Measurements from ENCODE around the gene DGKD.

- TF ChIP-seq CTCF (IDR thresholded peaks at IDR 0.05) = no peak
- TF ChIP-seq EZH2 (IDR thresholded peaks at IDR 0.05; ENCODE audit: borderline replicate concordance, insufficient read depth, low read depth, low read length, poor library complexity, severe bottlenecking) = no peak
Observed at GRCh38 chr2:233342301-233342700, 12.0 kb upstream of the DGKD start.
